Breast epithelium (tissue), 4 donors: Measurements from ENCODE around the gene MAP3K1. TPM values are rescaled to one million over a fixed set of nuclear protein-coding genes. Genes with fewer than 3 reads are reported as not detected.

Experiments used
- DNase-seq, 2 donors: peaks; one replicate each; pipeline ENCODE4 v3.0.0-alpha.2; 2019; ENCODE audit warnings: low spot score in 2 of 2
- H3K27ac ChIP-seq, 2 donors: fragments of 200-600 bp; sonication (generic) in 1 of 2; one replicate each; pipeline ENCODE4 v1.5.1; 2016 to 2019; ENCODE audit warnings: mild to moderate bottlenecking in 1 of 2
- H3K27me3 ChIP-seq, 2 donors: fragments of 200-600 bp; sonication (generic) in 1 of 2; one replicate each; pipeline versions ENCODE4 v1.5.1 to v1.6.0; 2017 to 2019; ENCODE audit warnings: control low read depth in 1 of 2, mild to moderate bottlenecking in 1 of 2
- H3K36me3 ChIP-seq: fragments of 200-600 bp; one replicate; pipeline ENCODE4 v1.5.1; 2019
- H3K4me1 ChIP-seq, 2 donors: fragments of 200-600 bp; sonication (generic); one replicate each; pipeline ENCODE4 v1.5.1; 2016 to 2019; ENCODE audit warnings: control low read depth in 1 of 2
- H3K4me3 ChIP-seq, 3 donors: fragments of 200-600 bp; sonication (generic); 1 replicate in 2 of 3; 2 replicates in 1 of 3; pipeline ENCODE4 v1.5.1; 2016 to 2019; ENCODE audit warnings: mild to moderate bottlenecking in 3 of 3, moderate library complexity in 2 of 3
- H3K9me3 ChIP-seq, 2 donors: fragments of 200-600 bp; sonication (generic) in 1 of 2; one replicate each; pipeline ENCODE4 v1.5.1; 2016 to 2019; ENCODE audit warnings: control low read depth in 1 of 2
- CTCF ChIP-seq, 3 donors: fragments of 450-650 bp; IDR thresholded peaks; one replicate each; pipeline ENCODE4 v1.5.1; 2016 to 2017; ENCODE audit warnings: antibody characterized with exemption in 3 of 3, mild to moderate bottlenecking in 3 of 3, moderate library complexity in 3 of 3
- POLR2A ChIP-seq: fragments of 450-650 bp; IDR thresholded peaks from one replicate; pipeline ENCODE4 v1.6.1; 2016; ENCODE audit warnings: antibody characterized with exemption, mild to moderate bottlenecking, moderate library complexity
- POLR2AphosphoS5 ChIP-seq, 3 donors: sonication (generic); formaldehyde crosslinking; IDR thresholded peaks; one replicate each; pipeline ENCODE4 v1.6.1; 2017; ENCODE audit warnings: antibody characterized with exemption in 3 of 3
- intact Hi-C: fragments of 100-400 bp; cut with DNase I; formaldehyde crosslinking; loops from one replicate; pipeline ENCODE4 v1.15.1; 2023; ENCODE audit warnings: low total_unique reads
- total RNA-seq, 3 donors: library from RNA; depleted of rRNA; stranded (reverse); fragments of >200 nt; gene quantifications; one replicate each; pipeline ENCODE4 v1.1.0, GENCODE V29; 2016

MAP3K1 gene
- total RNA-seq, 3 donors from 2014 or later: 14.9 to 138 (median 77.7) TPM

DNA sequence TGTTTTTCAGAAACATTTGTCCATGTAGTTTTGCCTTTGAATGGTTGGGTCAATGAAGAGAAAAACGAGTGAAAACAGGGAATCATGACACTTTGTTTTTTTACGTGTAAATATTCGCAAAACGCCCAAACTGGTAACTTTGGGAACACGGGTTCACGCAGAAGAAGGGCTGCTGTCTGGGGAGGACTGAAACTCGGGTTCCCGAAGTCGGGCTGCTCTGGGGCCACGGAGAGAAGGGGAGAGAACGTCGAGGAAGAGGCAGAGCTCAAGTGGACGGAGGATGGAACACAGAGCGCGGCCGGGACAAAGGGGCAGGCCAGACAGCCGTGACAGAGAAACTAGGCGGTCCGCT is 93.6 kb downstream of the MAP3K1 start:
- H3K4me1 ChIP-seq: no peaks in the 10 kb centered on the region
- peak; percentile 61 to 79 for DNase-seq
- H3K27ac ChIP-seq: peak overlapping the region; percentile 94 to 98
- peak overlapping the region; percentile 63 to 71 (median 69) for H3K4me3 ChIP-seq
- H3K9me3 ChIP-seq: no peaks in the 10 kb centered on the region
- intact Hi-C loops: no loop called here
- H3K27me3 ChIP-seq: no peaks in the 10 kb centered on the region
- no peak for TF ChIP-seq POLR2AphosphoS5 (IDR thresholded peaks at IDR 0.05)
- H3K36me3 ChIP-seq: no peaks in the 10 kb centered on the region

DNA sequence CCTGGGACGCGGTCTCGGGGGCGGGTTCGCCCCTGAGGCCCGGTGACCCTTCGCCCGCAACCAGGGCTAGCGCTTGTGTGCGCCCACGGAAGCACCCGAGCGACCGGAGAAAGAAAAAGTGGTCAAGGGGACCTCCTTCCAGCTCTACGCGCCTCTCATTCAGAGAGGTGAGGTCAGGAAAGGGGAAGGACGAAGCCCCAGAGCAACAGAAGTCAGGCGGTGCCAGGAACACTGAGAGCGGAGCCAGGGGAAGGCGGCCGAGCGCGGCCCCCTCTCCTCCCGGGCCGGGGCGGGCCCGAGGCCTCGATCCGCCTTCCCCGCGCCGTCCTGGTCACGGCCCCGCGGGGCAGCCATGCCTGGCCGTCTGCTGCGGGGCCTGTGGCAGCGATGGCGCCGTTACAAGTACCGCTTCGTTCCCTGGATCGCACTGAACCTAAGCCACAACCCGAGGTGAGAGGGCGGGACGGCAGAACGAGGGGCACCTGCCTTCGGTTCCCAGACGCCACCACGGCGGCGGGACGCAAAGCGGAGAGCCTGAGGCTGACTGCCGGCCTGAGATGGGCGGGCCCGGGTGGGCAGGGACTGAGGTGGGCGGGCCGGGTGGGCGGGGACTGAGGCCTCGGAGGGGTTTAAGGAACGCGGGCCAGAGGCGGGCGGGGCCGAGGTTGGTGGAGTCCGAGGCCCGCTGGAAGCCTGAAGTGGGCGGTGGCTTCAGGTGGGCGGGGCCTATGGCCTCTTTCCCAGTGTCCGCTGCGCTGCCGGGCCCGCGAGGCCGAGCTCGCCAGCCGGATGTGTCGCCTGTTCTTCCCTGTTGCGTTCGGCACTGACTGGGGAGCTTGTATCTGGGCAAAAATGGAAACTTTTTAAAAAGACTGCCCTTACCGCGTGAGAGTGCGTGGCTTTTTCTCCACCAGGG is 94.2 kb downstream of the MAP3K1 start, which contains the start of gene SETD9:
TSS of gene SETD9 (plus strand) at position 303 of the 916 bp plus-strand sequence. CDS start at position 353, 50 bp downstream.
- peak; percentile 97 to 98 for DNase-seq
- Histone ChIP-seq H3K27ac (peak within 1 kb of the TSS; percentile 94 to 98), H3K4me1 (no peaks in the 10 kb centered on the region), H3K9me3 (no peaks in the 10 kb centered on the region), H3K36me3 (no peaks in the 10 kb centered on the region), H3K4me3 (peak within 1 kb of the TSS; percentile 63 to 71 (median 69)), H3K27me3 (no peaks in the 10 kb centered on the region)
- intact Hi-C loops: no loop called here
- TF ChIP-seq CTCF (IDR thresholded peaks at IDR 0.05) (no peak), POLR2A (peak; percentile 43), POLR2AphosphoS5 (IDR thresholded peaks at IDR 0.05) (peak; percentile 80 to 91 (median 84))

- intact Hi-C loops: no loop called here
- no peaks in the 10 kb centered on the region for H3K36me3 ChIP-seq
- H3K9me3 ChIP-seq: no peaks in the 10 kb centered on the region
- H3K27ac ChIP-seq: peak overlapping the region; percentile 94 to 98
- H3K27me3 ChIP-seq: no peaks in the 10 kb centered on the region
- H3K4me1 ChIP-seq: no peaks in the 10 kb centered on the region
- H3K4me3 ChIP-seq: peak overlapping the region; percentile 63 to 71 (median 69)
- peak in 1 of 2 donors; percentile 52 for DNase-seq
- no peak for TF ChIP-seq POLR2A
- peak in 2 of 3 donors; percentile 7 to 40 for TF ChIP-seq POLR2AphosphoS5 (IDR thresholded peaks at IDR 0.05)
- no peak for TF ChIP-seq CTCF (IDR thresholded peaks at IDR 0.05)
Measured at GRCh38 chr5:56910210-56910965, 95.0 kb downstream of the MAP3K1 start.

DNA sequence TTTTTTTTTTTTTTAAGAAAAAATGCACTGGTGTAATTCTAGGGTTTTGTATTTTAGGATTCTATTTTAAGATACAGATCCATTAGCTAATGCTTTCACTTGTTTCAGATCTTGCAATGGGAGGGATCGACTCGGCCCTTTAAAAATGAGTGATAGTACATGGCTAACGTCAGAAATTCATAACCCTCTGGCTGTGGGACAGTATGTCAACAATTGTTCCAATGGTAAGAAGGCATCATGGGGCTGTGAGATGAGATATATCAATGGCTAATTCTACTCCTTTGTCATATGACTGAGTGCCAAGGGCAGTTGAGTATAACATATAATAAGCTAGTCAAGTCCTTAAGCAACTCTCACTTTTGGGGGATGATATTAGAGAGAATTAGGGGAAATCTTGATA is 98.4 kb downstream of the MAP3K1 start:
- DNase-seq: no peak
- Histone ChIP-seq H3K4me3 (no peak overlapping the region), H3K27ac (no peak overlapping the region), H3K4me1 (no peaks in the 10 kb centered on the region), H3K36me3 (no peaks in the 10 kb centered on the region), H3K27me3 (no peaks in the 10 kb centered on the region), H3K9me3 (no peaks in the 10 kb centered on the region)
- no peak for TF ChIP-seq POLR2A
- intact Hi-C loops: no loop called here

DNA sequence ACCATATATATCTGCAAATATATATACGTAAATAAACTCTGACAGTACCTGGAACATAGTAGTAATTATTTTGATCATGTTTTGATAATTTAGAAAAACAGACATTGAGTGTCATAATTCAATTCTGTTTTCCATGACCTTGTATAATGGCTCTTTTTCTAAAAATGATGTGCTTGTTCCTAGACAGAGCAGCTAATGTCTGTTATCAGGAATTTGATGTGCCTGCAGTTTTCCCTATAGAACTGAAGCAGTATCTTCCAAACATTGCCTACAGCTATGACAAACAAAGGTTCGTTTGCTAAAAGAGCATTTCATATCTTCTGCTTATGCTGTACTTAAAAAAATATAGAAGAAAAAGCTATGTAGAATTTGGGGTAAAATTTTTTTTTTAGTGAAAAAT is 99.3 kb downstream of the MAP3K1 start:
- H3K27ac ChIP-seq: no peak overlapping the region
- TF ChIP-seq CTCF (IDR thresholded peaks at IDR 0.05) (no peak), POLR2AphosphoS5 (IDR thresholded peaks at IDR 0.05) (no peak), POLR2A (no peak)
- H3K4me3 ChIP-seq: no peak overlapping the region
- DNase-seq: no peak
- H3K27me3 ChIP-seq: no peaks in the 10 kb centered on the region
- no peaks in the 10 kb centered on the region for H3K9me3 ChIP-seq
- no peaks in the 10 kb centered on the region for H3K36me3 ChIP-seq
- intact Hi-C loops: no loop called here
- H3K4me1 ChIP-seq: no peaks in the 10 kb centered on the region

DNA sequence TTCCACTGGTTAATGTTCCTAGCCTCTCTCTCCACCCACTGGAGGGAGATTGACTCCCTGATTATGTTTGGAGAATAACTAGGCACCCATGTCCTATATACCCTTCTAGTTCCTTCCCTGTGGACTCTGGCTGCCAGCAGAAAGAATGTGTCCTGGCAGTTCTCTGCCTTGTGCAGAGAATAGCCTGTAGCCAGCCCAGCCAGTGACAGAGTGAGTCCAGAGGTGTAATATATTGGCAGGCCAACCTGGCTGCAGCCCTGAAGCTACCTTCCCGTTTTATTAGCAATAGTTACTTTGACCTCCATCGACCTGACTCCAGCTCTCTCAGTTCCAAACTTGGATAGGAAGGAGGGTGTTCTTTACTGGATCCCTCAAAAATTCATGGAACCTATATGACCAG is 102.2 kb downstream of the MAP3K1 start:
- TF ChIP-seq POLR2A (no peak), POLR2AphosphoS5 (IDR thresholded peaks at IDR 0.05) (no peak), CTCF (IDR thresholded peaks at IDR 0.05) (no peak)
- Histone ChIP-seq H3K27me3 (no peaks in the 10 kb centered on the region), H3K36me3 (no peaks in the 10 kb centered on the region), H3K4me3 (no peak overlapping the region), H3K9me3 (no peaks in the 10 kb centered on the region), H3K4me1 (no peaks in the 10 kb centered on the region), H3K27ac (no peak overlapping the region)
- no peak for DNase-seq
- intact Hi-C loops: no loop called here
